ENCODE results near the gene MEST.
"Not testable (repeated sequence)": the region's sequence is repeated elsewhere in the genome, so short reads cannot be mapped to it uniquely, and the experiment has no call there.

MEST gene

GRCh38 chr7:130490888-130491804 lies 739 bp upstream of the MEST start:
- H3K4me3 Mint-ChIP-seq: peak overlapping the region; percentile 64
- DNase-seq (peak; percentile 56), ATAC-seq (no peak)
- no peak overlapping the region for H3K27ac Mint-ChIP-seq
- no peaks in the 10 kb centered on the region for H3K9me3 Mint-ChIP-seq
- peaks cover 23% of the 10 kb centered on the region for H3K4me1 Mint-ChIP-seq
- peaks cover 42% of the 10 kb centered on the region for H3K27me3 Mint-ChIP-seq
- peaks cover 5% of the 10 kb centered on the region for H3K36me3 Mint-ChIP-seq (ENCODE audit: low read depth)

GRCh38 chr7:130492523-130493274 lies 814 bp downstream of the MEST start:
- Mint-ChIP-seq H3K4me1 (peaks cover 15% of the 10 kb centered on the region), H3K36me3 (ENCODE audit: low read depth) (peaks cover 5% of the 10 kb centered on the region), H3K27me3 (peaks cover 38% of the 10 kb centered on the region), H3K4me3 (peak overlapping the region; percentile 46), H3K9me3 (no peaks in the 10 kb centered on the region), H3K27ac (no peak overlapping the region)
- no peak for DNase-seq
- no peak for ATAC-seq

GRCh38 chr7:130493275-130493873 lies 1.5 kb downstream of the MEST start:
- H3K4me1 Mint-ChIP-seq: peaks cover 15% of the 10 kb centered on the region
- H3K9me3 Mint-ChIP-seq: no peaks in the 10 kb centered on the region
- no peak for ATAC-seq
- H3K36me3 Mint-ChIP-seq (ENCODE audit: low read depth): peaks cover 6% of the 10 kb centered on the region
- DNase-seq: no peak
- H3K27me3 Mint-ChIP-seq: peaks cover 34% of the 10 kb centered on the region
- no peak overlapping the region for H3K27ac Mint-ChIP-seq
- H3K4me3 Mint-ChIP-seq: peak overlapping the region; percentile 46

- Mint-ChIP-seq H3K36me3 (ENCODE audit: low read depth) (peaks cover 9% of the 10 kb centered on the region), H3K4me3 (no peak overlapping the region), H3K9me3 (no peaks in the 10 kb centered on the region), H3K27ac (no peak overlapping the region), H3K4me1 (peaks cover 15% of the 10 kb centered on the region), H3K27me3 (peaks cover 33% of the 10 kb centered on the region)
- ATAC-seq (no peak), DNase-seq (no peak)
Measured at GRCh38 chr7:130494431-130494858, 2.6 kb downstream of the MEST start.

GRCh38 chr7:130500463-130500862 lies 8.6 kb downstream of the MEST start:
- ATAC-seq: no peak
- DNase-seq: no peak
- H3K4me3 Mint-ChIP-seq: no peak overlapping the region
- H3K9me3 Mint-ChIP-seq: no peaks in the 10 kb centered on the region
- H3K4me1 Mint-ChIP-seq: no peaks in the 10 kb centered on the region
- no peaks in the 10 kb centered on the region for H3K27me3 Mint-ChIP-seq
- no peak overlapping the region for H3K27ac Mint-ChIP-seq
- H3K36me3 Mint-ChIP-seq (ENCODE audit: low read depth): peaks cover 12% of the 10 kb centered on the region

GRCh38 chr7:130500910-130501309 lies 9.0 kb downstream of the MEST start:
- Mint-ChIP-seq H3K27me3 (no peaks in the 10 kb centered on the region), H3K36me3 (ENCODE audit: low read depth) (peaks cover 12% of the 10 kb centered on the region)

GRCh38 chr7:130505753-130506152 lies 13.9 kb downstream of the MEST start:
- H3K9me3 Mint-ChIP-seq: no peaks in the 10 kb centered on the region
- H3K4me3 Mint-ChIP-seq: no peak overlapping the region
- DNase-seq (no peak), ATAC-seq (no peak)
- peaks cover 21% of the 10 kb centered on the region for H3K36me3 Mint-ChIP-seq (ENCODE audit: low read depth)
- no peak overlapping the region for H3K27ac Mint-ChIP-seq
- H3K4me1 Mint-ChIP-seq: no peaks in the 10 kb centered on the region
- no peaks in the 10 kb centered on the region for H3K27me3 Mint-ChIP-seq

More at GRCh38 chr7:130500910-130501309, 9.0 kb downstream of the MEST start:
- no peak overlapping the region for H3K4me3 Mint-ChIP-seq
- no peaks in the 10 kb centered on the region for H3K9me3 Mint-ChIP-seq
- DNase-seq: no peak
- H3K4me1 Mint-ChIP-seq: no peaks in the 10 kb centered on the region
- H3K27ac Mint-ChIP-seq: no peak overlapping the region
- ATAC-seq: no peak

- H3K27ac Mint-ChIP-seq: no peak overlapping the region
- peaks cover 21% of the 10 kb centered on the region for H3K36me3 Mint-ChIP-seq (ENCODE audit: low read depth)
- no peak for ATAC-seq
- H3K27me3 Mint-ChIP-seq: no peaks in the 10 kb centered on the region
- DNase-seq: no peak
- H3K4me3 Mint-ChIP-seq: no peak overlapping the region
- no peaks in the 10 kb centered on the region for H3K9me3 Mint-ChIP-seq
- no peaks in the 10 kb centered on the region for H3K4me1 Mint-ChIP-seq
Measured at GRCh38 chr7:130506358-130506757, 14.5 kb downstream of the MEST start.

- H3K9me3 Mint-ChIP-seq; H3K36me3 Mint-ChIP-seq (ENCODE audit: low read depth); DNase-seq; H3K27ac Mint-ChIP-seq; H3K27me3 Mint-ChIP-seq; ATAC-seq; H3K4me3 Mint-ChIP-seq; H3K4me1 Mint-ChIP-seq: not testable (repeated sequence)
Measured at GRCh38 chr7:130512038-130512437, 20.2 kb downstream of the MEST start.

GRCh38 chr7:130513447-130513846 lies 21.6 kb downstream of the MEST start:
- DNase-seq (no peak), ATAC-seq (no peak)
- Mint-ChIP-seq H3K4me1 (no peaks in the 10 kb centered on the region), H3K9me3 (no peaks in the 10 kb centered on the region), H3K27me3 (no peaks in the 10 kb centered on the region), H3K27ac (no peak overlapping the region), H3K4me3 (no peak overlapping the region), H3K36me3 (ENCODE audit: low read depth) (no peaks in the 10 kb centered on the region)

- Mint-ChIP-seq H3K27me3 (no peaks in the 10 kb centered on the region), H3K4me3 (no peak overlapping the region), H3K27ac (no peak overlapping the region), H3K36me3 (ENCODE audit: low read depth) (no peaks in the 10 kb centered on the region), H3K4me1 (no peaks in the 10 kb centered on the region), H3K9me3 (no peaks in the 10 kb centered on the region)
- no peak for DNase-seq
- ATAC-seq: no peak
Measured at GRCh38 chr7:130515315-130516040, 23.6 kb downstream of the MEST start.

- Mint-ChIP-seq H3K36me3 (ENCODE audit: low read depth) (no peaks in the 10 kb centered on the region), H3K27ac (no peak overlapping the region), H3K27me3 (no peaks in the 10 kb centered on the region), H3K4me1 (no peaks in the 10 kb centered on the region), H3K9me3 (no peaks in the 10 kb centered on the region), H3K4me3 (no peak overlapping the region)
- ATAC-seq (no peak), DNase-seq (no peak)
Measured at GRCh38 chr7:130521258-130521951, 29.5 kb downstream of the MEST start.

GRCh38 chr7:130523519-130524125 lies 31.7 kb downstream of the MEST start:
- not testable (repeated sequence) for H3K27me3 Mint-ChIP-seq; H3K36me3 Mint-ChIP-seq (ENCODE audit: low read depth); DNase-seq; H3K4me3 Mint-ChIP-seq; H3K27ac Mint-ChIP-seq; H3K9me3 Mint-ChIP-seq; H3K4me1 Mint-ChIP-seq
- peak; percentile 51 for ATAC-seq
